ENCODE measurements around the gene SCAI. TPM values are rescaled to one million over a fixed set of nuclear protein-coding genes. Genes with fewer than 3 reads are reported as not detected.

The SCAI gene
- total and polyA plus RNA-seq, 2 donors (not counting 1 experiment from before 2014, with no cell fraction given) = 5.4 to 9.7 TPM

DNA sequence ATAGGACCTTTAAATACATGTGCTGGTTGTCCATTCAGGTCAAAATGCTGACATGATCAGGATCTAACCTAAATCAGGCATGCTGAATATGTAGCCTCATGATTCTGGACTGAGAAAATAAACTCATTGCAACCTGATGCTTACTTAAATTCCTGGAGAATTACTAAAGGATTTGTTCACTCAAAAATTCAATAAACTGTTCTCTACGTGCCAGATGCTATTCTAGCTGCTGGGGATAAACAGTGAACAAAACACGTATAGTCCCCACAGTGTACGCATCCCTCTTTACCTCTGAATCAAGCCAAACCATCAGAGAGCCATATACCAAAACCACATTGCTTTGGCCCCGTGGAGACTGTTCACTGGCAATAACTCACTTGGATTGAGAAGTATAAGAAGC lies 6.1 kb downstream of the SCAI start:
- Histone ChIP-seq H3K4me1 (ENCODE audit: control insufficient read depth, extremely low read depth, insufficient read depth, low read length) (peaks cover 4% of the 10 kb centered on the region), H3K9ac (ENCODE audit: insufficient read depth, low read length) (no peak overlapping the region), H4K20me1 (ENCODE audit: control insufficient read depth, extremely low read depth, insufficient read depth, low read length) (no peaks in the 10 kb centered on the region), H3K27me3 (ENCODE audit: control insufficient read depth, insufficient read depth, low read length) (no peaks in the 10 kb centered on the region), H2AFZ (ENCODE audit: low read length) (no peak overlapping the region), H3K36me3 (ENCODE audit: control insufficient read depth, insufficient read depth, low read length) (no peaks in the 10 kb centered on the region), H3K79me2 (ENCODE audit: control insufficient read depth, insufficient read depth, low read length) (no peaks in the 10 kb centered on the region), H3K4me2 (ENCODE audit: extremely low read depth, insufficient read depth, low read length) (peak overlapping the region; percentile 33), H3K27ac (ENCODE audit: insufficient read depth, low read length) (no peak overlapping the region), H3K9me3 (ENCODE audit: control insufficient read depth, insufficient read depth, low read depth, low read length) (no peaks in the 10 kb centered on the region), H3K4me3 (replicated peaks in 1 of 4; ENCODE audit: control extremely low read depth in 1 of 4, insufficient read depth in 1 of 4, low read depth in 3 of 4, low read length in 4 of 4) (no peak overlapping the region)
- DNase-seq (ENCODE audit: low read depth in 2 of 2) = peak; percentile 79 to 87
- no peak for TF ChIP-seq EZH2 (IDR thresholded peaks at IDR 0.05; ENCODE audit: low read length, missing control alignments)
- TF ChIP-seq, protein P1, sequence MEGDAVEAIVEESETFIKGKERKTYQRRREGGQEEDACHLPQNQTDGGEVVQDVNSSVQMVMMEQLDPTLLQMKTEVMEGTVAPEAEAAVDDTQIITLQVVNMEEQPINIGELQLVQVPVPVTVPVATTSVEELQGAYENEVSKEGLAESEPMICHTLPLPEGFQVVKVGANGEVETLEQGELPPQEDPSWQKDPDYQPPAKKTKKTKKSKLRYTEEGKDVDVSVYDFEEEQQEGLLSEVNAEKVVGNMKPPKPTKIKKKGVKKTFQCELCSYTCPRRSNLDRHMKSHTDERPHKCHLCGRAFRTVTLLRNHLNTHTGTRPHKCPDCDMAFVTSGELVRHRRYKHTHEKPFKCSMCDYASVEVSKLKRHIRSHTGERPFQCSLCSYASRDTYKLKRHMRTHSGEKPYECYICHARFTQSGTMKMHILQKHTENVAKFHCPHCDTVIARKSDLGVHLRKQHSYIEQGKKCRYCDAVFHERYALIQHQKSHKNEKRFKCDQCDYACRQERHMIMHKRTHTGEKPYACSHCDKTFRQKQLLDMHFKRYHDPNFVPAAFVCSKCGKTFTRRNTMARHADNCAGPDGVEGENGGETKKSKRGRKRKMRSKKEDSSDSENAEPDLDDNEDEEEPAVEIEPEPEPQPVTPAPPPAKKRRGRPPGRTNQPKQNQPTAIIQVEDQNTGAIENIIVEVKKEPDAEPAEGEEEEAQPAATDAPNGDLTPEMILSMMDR (conservative IDR thresholded peaks at IDR 0.05 in 1 of 2, IDR thresholded peaks at IDR 0.05 in 1 of 2; ENCODE audit: low read depth in 1 of 2, low read length in 2 of 2) = no peak

DNA sequence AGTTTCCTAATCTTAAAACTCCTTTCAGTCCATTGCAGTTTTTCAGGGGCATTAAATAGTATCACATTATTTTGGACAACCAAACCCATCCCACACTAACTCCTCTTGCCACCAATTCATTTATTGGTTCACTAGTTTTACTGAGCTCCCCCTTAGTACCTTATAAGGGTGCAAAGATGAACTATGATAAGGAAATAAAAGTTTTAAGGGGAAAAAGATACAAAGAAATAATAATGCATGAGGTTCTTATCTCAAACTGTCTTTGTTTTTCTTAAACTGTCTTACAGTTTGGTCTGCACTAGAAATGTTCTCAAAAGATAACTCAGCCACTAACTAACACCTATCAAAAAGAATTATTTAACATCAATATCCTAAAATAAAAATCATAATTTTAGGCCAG lies 8.4 kb downstream of the SCAI start:
- Histone ChIP-seq H3K4me1 (ENCODE audit: control insufficient read depth, extremely low read depth, insufficient read depth, low read length) (peaks cover 2% of the 10 kb centered on the region), H3K4me3 (replicated peaks in 1 of 4; ENCODE audit: control extremely low read depth in 1 of 4, insufficient read depth in 1 of 4, low read depth in 3 of 4, low read length in 4 of 4) (no peak overlapping the region), H3K27ac (ENCODE audit: insufficient read depth, low read length) (no peak overlapping the region), H3K9me3 (ENCODE audit: control insufficient read depth, insufficient read depth, low read depth, low read length) (no peaks in the 10 kb centered on the region), H3K9ac (ENCODE audit: insufficient read depth, low read length) (no peak overlapping the region), H4K20me1 (ENCODE audit: control insufficient read depth, extremely low read depth, insufficient read depth, low read length) (no peaks in the 10 kb centered on the region), H3K79me2 (ENCODE audit: control insufficient read depth, insufficient read depth, low read length) (no peaks in the 10 kb centered on the region), H3K27me3 (ENCODE audit: control insufficient read depth, insufficient read depth, low read length) (no peaks in the 10 kb centered on the region), H3K4me2 (ENCODE audit: extremely low read depth, insufficient read depth, low read length) (no peak overlapping the region), H3K36me3 (ENCODE audit: control insufficient read depth, insufficient read depth, low read length) (no peaks in the 10 kb centered on the region), H2AFZ (ENCODE audit: low read length) (no peak overlapping the region)
- DNase-seq (ENCODE audit: low read depth in 2 of 2) = no peak
- TF ChIP-seq EZH2 (IDR thresholded peaks at IDR 0.05; ENCODE audit: low read length, missing control alignments) = no peak
- TF ChIP-seq, protein P1 (conservative IDR thresholded peaks at IDR 0.05 in 1 of 2, IDR thresholded peaks at IDR 0.05 in 1 of 2; ENCODE audit: low read depth in 1 of 2, low read length in 2 of 2) = no peak

DNA sequence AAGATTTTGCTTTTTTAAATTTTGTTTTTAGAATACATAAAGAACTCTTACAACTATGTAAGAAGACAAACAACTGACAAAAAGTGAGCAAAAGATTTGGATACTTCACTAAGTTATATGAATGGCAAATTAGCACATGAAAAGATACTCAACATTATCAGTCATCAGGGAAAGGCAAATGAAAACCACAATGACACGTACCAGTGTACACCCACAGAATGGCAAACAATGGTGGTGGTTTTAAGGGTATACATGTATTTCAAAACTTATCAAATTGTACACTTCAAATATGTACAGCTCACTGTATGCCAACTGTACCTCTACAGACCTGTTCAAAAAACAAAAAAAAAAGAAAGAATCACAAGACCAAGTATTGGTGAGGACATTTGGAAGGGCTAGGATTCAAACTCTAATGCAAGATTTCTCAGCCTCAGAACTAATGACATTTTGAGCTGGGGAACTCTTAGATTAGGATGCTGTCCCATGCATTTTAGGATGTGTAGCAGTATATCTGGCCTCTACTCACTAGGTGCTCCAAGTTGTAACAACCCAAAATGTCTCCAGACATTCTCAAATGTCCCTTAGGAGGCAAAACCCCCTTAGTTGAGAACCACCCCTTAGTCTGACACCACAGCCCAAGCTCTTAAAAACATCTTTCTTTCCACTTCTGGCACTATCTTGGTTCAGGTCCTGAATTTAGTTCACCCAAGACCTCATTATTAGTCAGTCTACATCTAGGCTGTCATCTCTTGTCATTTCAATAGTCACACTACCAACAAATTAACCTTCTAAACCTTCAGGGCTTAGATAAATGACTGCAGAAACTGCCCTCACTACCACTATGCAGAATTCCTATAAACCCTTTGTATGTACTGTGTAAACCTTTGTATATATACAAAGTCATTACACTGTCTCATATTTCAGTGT lies 9.7 kb downstream of the SCAI start:
- DNase-seq (ENCODE audit: low read depth in 2 of 2) = no peak
- H3K4me2 ChIP-seq (ENCODE audit: extremely low read depth, insufficient read depth, low read length) = no peak overlapping the region
- TF ChIP-seq EZH2 (IDR thresholded peaks at IDR 0.05; ENCODE audit: low read length, missing control alignments) = no peak
- TF ChIP-seq, protein P1 (conservative IDR thresholded peaks at IDR 0.05 in 1 of 2, IDR thresholded peaks at IDR 0.05 in 1 of 2; ENCODE audit: low read depth in 1 of 2, low read length in 2 of 2) = no peak

More for the DNA sequence above, 9.7 kb downstream of the SCAI start:
- Histone ChIP-seq H3K4me3 (replicated peaks in 1 of 4; ENCODE audit: control extremely low read depth in 1 of 4, insufficient read depth in 1 of 4, low read depth in 3 of 4, low read length in 4 of 4) (no peak overlapping the region), H3K9me3 (ENCODE audit: control insufficient read depth, insufficient read depth, low read depth, low read length) (no peaks in the 10 kb centered on the region), H2AFZ (ENCODE audit: low read length) (no peak overlapping the region), H3K27ac (ENCODE audit: insufficient read depth, low read length) (no peak overlapping the region), H3K9ac (ENCODE audit: insufficient read depth, low read length) (no peak overlapping the region), H3K36me3 (ENCODE audit: control insufficient read depth, insufficient read depth, low read length) (no peaks in the 10 kb centered on the region), H3K27me3 (ENCODE audit: control insufficient read depth, insufficient read depth, low read length) (no peaks in the 10 kb centered on the region), H3K4me1 (ENCODE audit: control insufficient read depth, extremely low read depth, insufficient read depth, low read length) (peaks cover 2% of the 10 kb centered on the region), H4K20me1 (ENCODE audit: control insufficient read depth, extremely low read depth, insufficient read depth, low read length) (no peaks in the 10 kb centered on the region), H3K79me2 (ENCODE audit: control insufficient read depth, insufficient read depth, low read length) (no peaks in the 10 kb centered on the region)
